ENCODE results near the gene KLK4. TPM values are rescaled to one million over a fixed set of nuclear protein-coding genes. Genes with fewer than 3 reads are reported as not detected.

The KLK4 gene
- total and polyA plus RNA-seq, 2 of the 4 experiments (the other 2 are of a cell fraction): not detected

DNA sequence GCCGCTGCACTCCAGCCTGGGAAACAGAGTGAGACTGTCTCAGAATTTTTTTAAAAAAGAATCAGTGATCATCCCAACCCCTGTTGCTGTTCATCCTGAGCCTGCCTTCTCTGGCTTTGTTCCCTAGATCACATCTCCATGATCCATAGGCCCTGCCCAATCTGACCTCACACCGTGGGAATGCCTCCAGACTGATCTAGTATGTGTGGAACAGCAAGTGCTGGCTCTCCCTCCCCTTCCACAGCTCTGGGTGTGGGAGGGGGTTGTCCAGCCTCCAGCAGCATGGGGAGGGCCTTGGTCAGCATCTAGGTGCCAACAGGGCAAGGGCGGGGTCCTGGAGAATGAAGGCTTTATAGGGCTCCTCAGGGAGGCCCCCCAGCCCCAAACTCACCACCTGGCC is 38.1 kb downstream of the KLK4 start, which contains the start of gene KLK2:
Gene KLK2, plus strand, starts transcription at position 384 of the 400 bp plus-strand sequence. CDS start 35 bp downstream, outside the sequence.
- Histone ChIP-seq H2BK120ac (ENCODE audit: low read depth, low read length) (no peak within 1 kb of the TSS), H3K18ac (ENCODE audit: low read depth, low read length) (no peak within 1 kb of the TSS), H4K91ac (ENCODE audit: insufficient read depth, low read depth, low read length) (no peak within 1 kb of the TSS), H2AK5ac (ENCODE audit: low read depth, low read length) (no peak within 1 kb of the TSS), H2AFZ (replicated peaks; ENCODE audit: low read length, poor library complexity) (no peak within 1 kb of the TSS), H3K4ac (ENCODE audit: low read depth, low read length) (no peak within 1 kb of the TSS), H4K5ac (ENCODE audit: low read depth, low read length) (no peak within 1 kb of the TSS), H3K36me3 (ENCODE audit: control insufficient read depth, insufficient read depth, low read length) (no peaks in the 10 kb centered on the region), H3K9me1 (ENCODE audit: insufficient read depth, low read length) (no peaks in the 10 kb centered on the region), H2AK9ac (replicated peaks; ENCODE audit: low read depth, low read length, poor library complexity) (no peak within 1 kb of the TSS), H2BK15ac (ENCODE audit: low read depth, low read length) (no peak within 1 kb of the TSS), H3K27ac (ENCODE audit: insufficient read depth, low read length) (no peak within 1 kb of the TSS), H3K9me3 (ENCODE audit: control insufficient read depth, insufficient read depth, low read length) (no peaks in the 10 kb centered on the region), H3K14ac (replicated peaks; ENCODE audit: low read depth, low read length) (no peak within 1 kb of the TSS), H4K8ac (ENCODE audit: low read depth in 2 of 2, low read length in 2 of 2) (no peak within 1 kb of the TSS), H3K4me3 (ENCODE audit: insufficient read depth, low read depth, low read length) (no peak within 1 kb of the TSS), H3K56ac (ENCODE audit: extremely low read depth, insufficient read depth, low read length) (no peak within 1 kb of the TSS), H2BK5ac (ENCODE audit: low read depth, low read length, poor library complexity, severe bottlenecking) (no peak within 1 kb of the TSS), H2BK20ac (ENCODE audit: low read depth, low read length) (no peak within 1 kb of the TSS), H3K79me1 (ENCODE audit: low read depth in 1 of 2, low read length in 2 of 2) (no peaks in the 10 kb centered on the region), H3K9ac (ENCODE audit: low read depth, low read length) (no peak within 1 kb of the TSS), H4K20me1 (ENCODE audit: insufficient read depth, low read length) (no peaks in the 10 kb centered on the region), H3K27me3 (ENCODE audit: control insufficient read depth, insufficient read depth, low read length) (peaks cover 2% of the 10 kb centered on the region; the same call in 1 of the 2 replicates), H3K23ac (ENCODE audit: low read depth, low read length) (no peak within 1 kb of the TSS), H3K4me1 (ENCODE audit: control insufficient read depth, insufficient read depth, low read length) (no peaks in the 10 kb centered on the region), H3K4me2 (ENCODE audit: low read depth, low read length) (no peak within 1 kb of the TSS)
- ATAC-seq (ENCODE audit: low read depth): no peak
- TF ChIP-seq NFE2L2 (IDR thresholded peaks at IDR 0.05; ENCODE audit: low read depth, low read length): no peak
- dilution Hi-C loops (cut with HindIII; ENCODE audit: low sequenced_read_pairs, unreplicated experiment): no loop called here
- 100% methylated on average over 1 of the region's 3 CpGs; no CpG with 5 or more reads in 1 of the 2 experiments for WGBS, 2 experiments (ENCODE audit: extremely low coverage in 2 of 2, insufficient read length in 1 of 2)
- CTCF ChIA-PET: no interaction called here
- POLR2A ChIA-PET (ENCODE audit: unreplicated experiment): no interaction called here
- BruUV-seq (replicated peaks): no TSS peak
- intact Hi-C loops (cut with micrococcal nuclease): no loop called here
- DNase-seq: no peak
- in situ Hi-C loops (cut with MboI; ENCODE audit: low sequenced_read_pairs): no loop called here

Data from IMR-90 (cell line).